Fibroblast of lung (primary cell): ENCODE results near the gene KCNMA1. TPM values are rescaled to one million over a fixed set of nuclear protein-coding genes. Genes with fewer than 3 reads are reported as not detected.
A peak's percentile ranks its signal among the peaks of the same experiment; 100 is the strongest.

Experiments used
- DNase-seq, 2 donors: peaks; one replicate each; pipeline versions ENCODE4 v3.0.0 to v3.0.0-alpha.2; 2010; ENCODE audit warnings: low read depth in 2 of 2
- H2AFZ ChIP-seq: 2 replicates; pipeline ENCODE4 v1.5.1; 2012; ENCODE audit warnings: low read length, control low read depth, inconsistent platforms
- H3K27ac ChIP-seq: 2 replicates; pipeline ENCODE4 v1.5.1; 2011; ENCODE audit warnings: low read length, control low read depth; ENCODE audit not compliant: insufficient read depth
- H3K27me3 ChIP-seq: 2 replicates; pipeline ENCODE4 v1.5.1; 2011; ENCODE audit warnings: mild to moderate bottlenecking, low read length; ENCODE audit not compliant: control insufficient read depth, insufficient read depth
- H3K36me3 ChIP-seq: 2 replicates; pipeline ENCODE4 v1.5.1; 2011; ENCODE audit warnings: low read length; ENCODE audit not compliant: control insufficient read depth, insufficient read depth
- H3K4me1 ChIP-seq: 2 replicates; pipeline ENCODE4 v1.5.1; 2011; ENCODE audit warnings: low read length; ENCODE audit not compliant: control insufficient read depth, insufficient read depth; ENCODE audit errors: extremely low read depth
- H3K4me2 ChIP-seq: 2 replicates; pipeline ENCODE4 v1.5.1; 2011; ENCODE audit warnings: low read length, control low read depth; ENCODE audit not compliant: insufficient read depth; ENCODE audit errors: extremely low read depth
- H3K4me3 ChIP-seq, 4 experiments: fragments of 200-600 bp in 1 of 4; sonication (generic) in 1 of 4; replicated peaks in 1 of 4; 2 replicates each; pipeline ENCODE4 v1.5.1; 2011 to 2016; ENCODE audit warnings: low read length in 4 of 4, low read depth in 3 of 4, mild to moderate bottlenecking in 3 of 4, control low read depth in 2 of 4, inconsistent platforms in 1 of 4, mixed read lengths in 1 of 4; ENCODE audit not compliant: insufficient read depth in 1 of 4; ENCODE audit errors: control extremely low read depth in 1 of 4
- H3K79me2 ChIP-seq: 2 replicates; pipeline ENCODE4 v1.5.1; 2012; ENCODE audit warnings: mild to moderate bottlenecking, low read length, inconsistent platforms; ENCODE audit not compliant: control insufficient read depth, insufficient read depth
- H3K9ac ChIP-seq: 2 replicates; pipeline ENCODE4 v1.5.1; 2011; ENCODE audit warnings: mild to moderate bottlenecking, low read length, control low read depth; ENCODE audit not compliant: insufficient read depth
- H3K9me3 ChIP-seq: 2 replicates; pipeline ENCODE4 v1.5.1; 2012; ENCODE audit warnings: low read depth, low read length; ENCODE audit not compliant: control insufficient read depth, insufficient read depth
- H4K20me1 ChIP-seq: 2 replicates; pipeline ENCODE4 v1.5.1; 2011; ENCODE audit warnings: low read length; ENCODE audit not compliant: control insufficient read depth, insufficient read depth; ENCODE audit errors: extremely low read depth
- CTCF ChIP-seq, 2 donors: IDR thresholded peaks in 1 of 2; conservative IDR thresholded peaks in 1 of 2; 1 replicate in 1 of 2; 2 replicates in 1 of 2; pipeline ENCODE4 v1.5.1; 2011 to 2012; ENCODE audit warnings: low read length in 2 of 2, control low read depth in 1 of 2, inconsistent platforms in 1 of 2, low read depth in 1 of 2, mild to moderate bottlenecking in 1 of 2
- EZH2 ChIP-seq: IDR thresholded peaks from 2 replicates; pipeline ENCODE4 v1.5.1; 2012; ENCODE audit warnings: low read length, control low read depth, mild to moderate bottlenecking; ENCODE audit errors: missing control alignments
- polyA plus RNA-seq, 2 donors: library from polyadenylated mRNA; depleted of rRNA in 1 of 2; stranded (reverse) in 1 of 2; unstranded in 1 of 2; fragments of >200 nt; gene quantifications; 2 replicates each; pipeline ENCODE4 v1.2.1, GENCODE V29; 2011 to 2012; ENCODE audit warnings: missing spikeins in 1 of 2
- total RNA-seq: library from RNA; depleted of rRNA; stranded (reverse); fragments of >200 nt; gene quantifications from 2 replicates; pipeline ENCODE4 v1.2.1, GENCODE V29; 2014

Gene KCNMA1
- total and polyA plus RNA-seq, 2 donors (not counting 1 experiment from before 2014, with no cell fraction given), result 31.0 to 138 TPM

- no peak overlapping the region for H3K27ac ChIP-seq
- H2AFZ ChIP-seq, result no peak overlapping the region
Observed at GRCh38 chr10:77187376-77187999, 450.1 kb downstream of the KCNMA1 start.

GRCh38 chr10:77186936-77187335, 450.7 kb downstream of the KCNMA1 start:
- Histone ChIP-seq H3K9me3 (no peaks in the 10 kb centered on the region), H3K4me3 (no peak overlapping the region), H2AFZ (no peak overlapping the region), H3K27me3 (no peaks in the 10 kb centered on the region), H4K20me1 (no peaks in the 10 kb centered on the region), H3K79me2 (no peaks in the 10 kb centered on the region), H3K4me1 (no peaks in the 10 kb centered on the region), H3K9ac (no peak overlapping the region), H3K27ac (no peak overlapping the region), H3K36me3 (no peaks in the 10 kb centered on the region), H3K4me2 (no peak overlapping the region)
- peak in 1 of 2 donors; percentile 66 for DNase-seq
- TF ChIP-seq CTCF (conservative IDR thresholded peaks at IDR 0.05 in 1 of 2, IDR thresholded peaks at IDR 0.05 in 1 of 2; ENCODE audit: low read depth in 1 of 2, low read length in 2 of 2) (no peak), EZH2 (no peak)

More at GRCh38 chr10:77187376-77187999, 450.1 kb downstream of the KCNMA1 start:
- no peak for DNase-seq
- H3K36me3 ChIP-seq, result no peaks in the 10 kb centered on the region
- H3K4me1 ChIP-seq, result no peaks in the 10 kb centered on the region
- H3K4me2 ChIP-seq, result no peak overlapping the region
- no peaks in the 10 kb centered on the region for H4K20me1 ChIP-seq
- no peaks in the 10 kb centered on the region for H3K27me3 ChIP-seq
- no peak overlapping the region for H3K9ac ChIP-seq
- no peaks in the 10 kb centered on the region for H3K79me2 ChIP-seq
- H3K4me3 ChIP-seq, result no peak overlapping the region
- H3K9me3 ChIP-seq, result no peaks in the 10 kb centered on the region
- no peak for TF ChIP-seq EZH2
- no peak for TF ChIP-seq CTCF (conservative IDR thresholded peaks at IDR 0.05 in 1 of 2, IDR thresholded peaks at IDR 0.05 in 1 of 2; ENCODE audit: low read depth in 1 of 2, low read length in 2 of 2)

GRCh38 chr10:77185696-77186095, 451.9 kb downstream of the KCNMA1 start:
- no peaks in the 10 kb centered on the region for H3K4me1 ChIP-seq
- TF ChIP-seq EZH2 (no peak), CTCF (conservative IDR thresholded peaks at IDR 0.05 in 1 of 2, IDR thresholded peaks at IDR 0.05 in 1 of 2; ENCODE audit: low read depth in 1 of 2, low read length in 2 of 2) (no peak)
- H3K4me3 ChIP-seq, result no peak overlapping the region
- H3K27me3 ChIP-seq, result no peaks in the 10 kb centered on the region
- DNase-seq, result no peak
- no peaks in the 10 kb centered on the region for H3K9me3 ChIP-seq
- H3K36me3 ChIP-seq, result no peaks in the 10 kb centered on the region
- no peak overlapping the region for H3K27ac ChIP-seq
- H3K4me2 ChIP-seq, result no peak overlapping the region
- H3K9ac ChIP-seq, result no peak overlapping the region
- H3K79me2 ChIP-seq, result no peaks in the 10 kb centered on the region
- no peak overlapping the region for H2AFZ ChIP-seq
- no peaks in the 10 kb centered on the region for H4K20me1 ChIP-seq
